ENCODE measurements around the gene SPSB2.

- no peak for TF ChIP-seq POLR2A (IDR thresholded peaks at IDR 0.05; ENCODE audit: extremely low read depth, insufficient read length)
- TF ChIP-seq CTCF (IDR thresholded peaks at IDR 0.05; ENCODE audit: low read depth, low read length): peak; percentile 89
- TF ChIP-seq MYC (IDR thresholded peaks at IDR 0.05; ENCODE audit: low read depth, low read length): peak; percentile 69
- 0 out of 2 replicates have a peak, but pooled peaks have one; percentile 11 for TF ChIP-seq MAX (IDR thresholded peaks at IDR 0.05; ENCODE audit: low read depth, low read length)
Measured at GRCh38 chr12:6825398-6826124, 47.5 kb downstream of the SPSB2 start.

Data from NB4 (cell line).